ENCODE results near the gene TMEM127.

GRCh38 chr2:96236882-96237281, 28.9 kb downstream of the TMEM127 start:
- TF ChIP-seq CTCF (IDR thresholded peaks at IDR 0.05) = no peak
- no peak for TF ChIP-seq POLR2A (IDR thresholded peaks at IDR 0.05)

All from vagina (tissue), 2 donors.